ENCODE data around the gene DAPP1. TPM values are rescaled to one million over a fixed set of nuclear protein-coding genes. Genes with fewer than 3 reads are reported as not detected.
"Not testable (repeated sequence)": the region's sequence is repeated elsewhere in the genome, so short reads cannot be mapped to it uniquely, and the experiment has no call there.

Gene DAPP1
- total RNA-seq, 2 donors from 2014 or later: 24.5 to 50.4 TPM

- peak overlapping the region; percentile 24 for H3K27ac Mint-ChIP-seq
- not testable (repeated sequence) for ATAC-seq; DNase-seq; H3K36me3 Mint-ChIP-seq (ENCODE audit: low read depth); H3K9me3 ChIP-seq (ENCODE audit: control insufficient read depth, low read length, poor library complexity, severe bottlenecking); H3K27me3 Mint-ChIP-seq; H3K4me3 Mint-ChIP-seq
- H3K4me1 Mint-ChIP-seq: peaks cover 43% of the 10 kb centered on the region
Observed at GRCh38 chr4:99830051-99830450, 13.4 kb downstream of the DAPP1 start.

- Mint-ChIP-seq H3K36me3 (ENCODE audit: low read depth) (peaks cover 12% of the 10 kb centered on the region), H3K4me3 (no peak overlapping the region), H3K4me1 (peaks cover 33% of the 10 kb centered on the region), H3K27me3 (no peaks in the 10 kb centered on the region), H3K27ac (no peak overlapping the region)
- DNase-seq: no peak
- H3K9me3 ChIP-seq (ENCODE audit: control insufficient read depth, low read length, poor library complexity, severe bottlenecking): no peaks in the 10 kb centered on the region
- ATAC-seq: no peak
Observed at GRCh38 chr4:99832321-99832720, 15.7 kb downstream of the DAPP1 start.

- no peak for DNase-seq
- Mint-ChIP-seq H3K4me3 (no peak overlapping the region), H3K27me3 (no peaks in the 10 kb centered on the region), H3K4me1 (peaks cover 30% of the 10 kb centered on the region), H3K27ac (no peak overlapping the region), H3K36me3 (ENCODE audit: low read depth) (peaks cover 12% of the 10 kb centered on the region)
- H3K9me3 ChIP-seq (ENCODE audit: control insufficient read depth, low read length, poor library complexity, severe bottlenecking): no peaks in the 10 kb centered on the region
- ATAC-seq: no peak
Observed at GRCh38 chr4:99832758-99833157, 16.1 kb downstream of the DAPP1 start.

- Mint-ChIP-seq H3K36me3 (ENCODE audit: low read depth) (peaks cover 15% of the 10 kb centered on the region), H3K4me3 (no peak overlapping the region), H3K27ac (no peak overlapping the region), H3K27me3 (no peaks in the 10 kb centered on the region), H3K4me1 (peaks cover 32% of the 10 kb centered on the region)
- DNase-seq: no peak
- H3K9me3 ChIP-seq (ENCODE audit: control insufficient read depth, low read length, poor library complexity, severe bottlenecking): no peaks in the 10 kb centered on the region
- ATAC-seq: no peak
Observed at GRCh38 chr4:99833756-99834155, 17.1 kb downstream of the DAPP1 start.

GRCh38 chr4:99834569-99834968 is 17.9 kb downstream of the DAPP1 start:
- H3K4me3 Mint-ChIP-seq: no peak overlapping the region
- ATAC-seq (no peak), DNase-seq (no peak)
- no peaks in the 10 kb centered on the region for H3K9me3 ChIP-seq (ENCODE audit: control insufficient read depth, low read length, poor library complexity, severe bottlenecking)
- H3K36me3 Mint-ChIP-seq (ENCODE audit: low read depth): peaks cover 19% of the 10 kb centered on the region
- no peak overlapping the region for H3K27ac Mint-ChIP-seq
- H3K4me1 Mint-ChIP-seq: peaks cover 36% of the 10 kb centered on the region
- H3K27me3 Mint-ChIP-seq: no peaks in the 10 kb centered on the region

- Mint-ChIP-seq H3K27ac (peak overlapping the region; percentile 63), H3K36me3 (ENCODE audit: low read depth) (peaks cover 18% of the 10 kb centered on the region), H3K27me3 (no peaks in the 10 kb centered on the region)
Observed at GRCh38 chr4:99835942-99836341, 19.3 kb downstream of the DAPP1 start.

GRCh38 chr4:99838927-99839326 is 22.3 kb downstream of the DAPP1 start:
- H3K9me3 ChIP-seq (ENCODE audit: control insufficient read depth, low read length, poor library complexity, severe bottlenecking): no peaks in the 10 kb centered on the region
- ATAC-seq: no peak
- Mint-ChIP-seq H3K27ac (peak overlapping the region; percentile 59), H3K36me3 (ENCODE audit: low read depth) (peaks cover 22% of the 10 kb centered on the region), H3K4me3 (no peak overlapping the region), H3K27me3 (no peaks in the 10 kb centered on the region), H3K4me1 (peaks cover 21% of the 10 kb centered on the region)
- DNase-seq: no peak

More at GRCh38 chr4:99835942-99836341, 19.3 kb downstream of the DAPP1 start:
- peaks cover 29% of the 10 kb centered on the region for H3K4me1 Mint-ChIP-seq
- no peak overlapping the region for H3K4me3 Mint-ChIP-seq
- H3K9me3 ChIP-seq (ENCODE audit: control insufficient read depth, low read length, poor library complexity, severe bottlenecking): no peaks in the 10 kb centered on the region
- no peak for ATAC-seq
- DNase-seq: no peak

- Mint-ChIP-seq H3K4me1 (peaks cover 30% of the 10 kb centered on the region), H3K36me3 (ENCODE audit: low read depth) (peaks cover 22% of the 10 kb centered on the region), H3K4me3 (no peak overlapping the region), H3K27ac (peak overlapping the region; percentile 85), H3K27me3 (no peaks in the 10 kb centered on the region)
- ATAC-seq (peak; percentile 65), DNase-seq (no peak)
- no peaks in the 10 kb centered on the region for H3K9me3 ChIP-seq (ENCODE audit: control insufficient read depth, low read length, poor library complexity, severe bottlenecking)
Observed at GRCh38 chr4:99841129-99841528, 24.5 kb downstream of the DAPP1 start.

- peaks cover 37% of the 10 kb centered on the region for H3K4me1 Mint-ChIP-seq
- peak overlapping the region; percentile 85 for H3K27ac Mint-ChIP-seq
- peaks cover 16% of the 10 kb centered on the region for H3K36me3 Mint-ChIP-seq (ENCODE audit: low read depth)
- H3K9me3 ChIP-seq (ENCODE audit: control insufficient read depth, low read length, poor library complexity, severe bottlenecking): no peaks in the 10 kb centered on the region
- DNase-seq (no peak), ATAC-seq (no peak)
- H3K4me3 Mint-ChIP-seq: no peak overlapping the region
- H3K27me3 Mint-ChIP-seq: no peaks in the 10 kb centered on the region
Observed at GRCh38 chr4:99843413-99843812, 26.8 kb downstream of the DAPP1 start.

- peak overlapping the region; percentile 85 for H3K27ac Mint-ChIP-seq
- H3K36me3 Mint-ChIP-seq (ENCODE audit: low read depth): peaks cover 10% of the 10 kb centered on the region
Observed at GRCh38 chr4:99844048-99844447, 27.4 kb downstream of the DAPP1 start.

GRCh38 chr4:99845179-99845578 is 28.6 kb downstream of the DAPP1 start:
- no peak for ATAC-seq
- no peak overlapping the region for H3K4me3 Mint-ChIP-seq
- peak overlapping the region; percentile 94 for H3K27ac Mint-ChIP-seq
- H3K4me1 Mint-ChIP-seq: peaks cover 35% of the 10 kb centered on the region
- H3K9me3 ChIP-seq (ENCODE audit: control insufficient read depth, low read length, poor library complexity, severe bottlenecking): no peaks in the 10 kb centered on the region
- DNase-seq: no peak
- no peaks in the 10 kb centered on the region for H3K27me3 Mint-ChIP-seq
- peaks cover 9% of the 10 kb centered on the region for H3K36me3 Mint-ChIP-seq (ENCODE audit: low read depth)

More at GRCh38 chr4:99844048-99844447, 27.4 kb downstream of the DAPP1 start:
- DNase-seq: no peak
- H3K9me3 ChIP-seq (ENCODE audit: control insufficient read depth, low read length, poor library complexity, severe bottlenecking): no peaks in the 10 kb centered on the region
- no peak for ATAC-seq
- Mint-ChIP-seq H3K4me3 (no peak overlapping the region), H3K4me1 (peaks cover 36% of the 10 kb centered on the region), H3K27me3 (no peaks in the 10 kb centered on the region)

- Mint-ChIP-seq H3K4me3 (peak overlapping the region; percentile 41), H3K36me3 (ENCODE audit: low read depth) (peaks cover 7% of the 10 kb centered on the region), H3K27me3 (no peaks in the 10 kb centered on the region), H3K4me1 (peaks cover 37% of the 10 kb centered on the region), H3K27ac (peak overlapping the region; percentile 94)
- ATAC-seq: peak; percentile 58
- no peak for DNase-seq
- no peaks in the 10 kb centered on the region for H3K9me3 ChIP-seq (ENCODE audit: control insufficient read depth, low read length, poor library complexity, severe bottlenecking)
Observed at GRCh38 chr4:99845708-99846469, 29.3 kb downstream of the DAPP1 start.

- peaks cover 43% of the 10 kb centered on the region for H3K4me1 Mint-ChIP-seq
- peak overlapping the region; percentile 94 for H3K27ac Mint-ChIP-seq
- no peaks in the 10 kb centered on the region for H3K27me3 Mint-ChIP-seq
- no peaks in the 10 kb centered on the region for H3K9me3 ChIP-seq (ENCODE audit: control insufficient read depth, low read length, poor library complexity, severe bottlenecking)
- ATAC-seq: no peak
- no peak overlapping the region for H3K4me3 Mint-ChIP-seq
- DNase-seq: no peak
- peaks cover 7% of the 10 kb centered on the region for H3K36me3 Mint-ChIP-seq (ENCODE audit: low read depth)
Observed at GRCh38 chr4:99846891-99847290, 30.3 kb downstream of the DAPP1 start.
